CD4-positive, alpha-beta T cell (primary cell): ENCODE results near the gene SLC4A2. TPM values are rescaled to one million over a fixed set of nuclear protein-coding genes. Genes with fewer than 3 reads are reported as not detected.

Source experiments
- ATAC-seq: fragments of 200-7000 bp; cut with Tn5 transposase; one replicate; pipeline ENCODE4 v1.10.0; 2022; ENCODE audit warnings: mild to moderate bottlenecking; ENCODE audit not compliant: poor library complexity
- CTCF ChIA-PET: fragments of 350-600 bp; sonication (Branson Sonifier 250); formaldehyde crosslinking; loops from one replicate; lab custom pipeline; 2021; ENCODE audit warnings: antibody characterized with exemption, inconsistent platforms; lab: Charles Lee
- POLR2A ChIA-PET: fragments of 350-600 bp; sonication (Branson Sonifier 250); formaldehyde crosslinking; loops from one replicate; lab custom pipeline; 2021; ENCODE audit warnings: antibody characterized with exemption, inconsistent platforms; lab: Charles Lee
- DNase-seq, 14 experiments: peaks; one replicate each; pipeline ENCODE4 v3.0.0-alpha.2; 2013 to 2020; ENCODE audit warnings: mixed read lengths in 2 of 14
- H3K27ac ChIP-seq, 2 donors: one replicate each; pipeline versions ENCODE4 v1.5.1 to v1.7.0; 2013; ENCODE audit warnings: low read length in 2 of 2, low read depth in 1 of 2, mild to moderate bottlenecking in 1 of 2
- H3K27me3 ChIP-seq, 2 experiments: 1 replicate in 1 of 2; 2 replicates in 1 of 2; pipeline versions ENCODE4 v1.6.1 to v1.7.0; 2013; ENCODE audit warnings: low read length in 2 of 2, control low read depth in 1 of 2, mild to moderate bottlenecking in 1 of 2, moderate library complexity in 1 of 2; ENCODE audit not compliant: insufficient read depth in 2 of 2, control insufficient read depth in 1 of 2
- H3K36me3 ChIP-seq: one replicate; pipeline ENCODE4 v1.6.1; 2013; ENCODE audit warnings: low read length, control low read depth; ENCODE audit not compliant: insufficient read depth
- H3K4me1 ChIP-seq: one replicate; pipeline ENCODE4 v1.6.1; 2013; ENCODE audit warnings: low read length, control low read depth; ENCODE audit not compliant: insufficient read depth
- H3K4me3 ChIP-seq: one replicate; pipeline ENCODE4 v1.5.1; 2013; ENCODE audit warnings: mild to moderate bottlenecking, low read length, moderate library complexity
- H3K9me3 ChIP-seq, 2 experiments: 1 replicate in 1 of 2; 2 replicates in 1 of 2; pipeline versions ENCODE4 v1.6.1 to v1.7.0; 2013; ENCODE audit warnings: low read length in 2 of 2, mild to moderate bottlenecking in 2 of 2, control low read depth in 1 of 2, moderate library complexity in 1 of 2; ENCODE audit not compliant: control insufficient read depth in 1 of 2, insufficient read depth in 1 of 2
- H3K27ac Mint-ChIP-seq: one replicate; pipeline ENCODE4 v1.8.0; 2020; ENCODE audit warnings: mixed read lengths
- H3K27me3 Mint-ChIP-seq: one replicate; pipeline ENCODE4 v1.8.0; 2021; ENCODE audit warnings: mixed read lengths
- H3K36me3 Mint-ChIP-seq: one replicate; pipeline ENCODE4 v1.8.0; 2021; ENCODE audit warnings: low read depth, mixed read lengths
- H3K4me1 Mint-ChIP-seq: one replicate; pipeline ENCODE4 v1.8.0; 2021; ENCODE audit warnings: low read depth, mixed read lengths
- H3K4me3 Mint-ChIP-seq: one replicate; pipeline ENCODE4 v1.8.0; 2020; ENCODE audit warnings: mild to moderate bottlenecking, mixed read lengths
- H3K9me3 Mint-ChIP-seq: one replicate; pipeline ENCODE4 v1.8.0; 2020; ENCODE audit warnings: mixed read lengths
- intact Hi-C, 2 experiments: fragments of 100-400 bp; cut with DNase I in 1 of 2; cut with micrococcal nuclease in 1 of 2; formaldehyde crosslinking; loops; one replicate each; pipeline versions ENCODE4 v1.15.1 to v1.9.0; 2023 to 2025; cut with DNase I, micrococcal nuclease
- total RNA-seq, 174 experiments: library from RNA in 2 of 174; stranded (reverse) in 2 of 174; gene quantifications; one replicate each; pipeline ENCODE4 v1.2.3 and lab custom pipeline; 2021 to 2026
- TF ChIP-seq, protein P1 (sequence below): fragments of 200-600 bp; IDR thresholded peaks from one replicate; pipeline ENCODE4 v1.8.0; 2022; ENCODE audit warnings: antibody characterized with exemption, mild to moderate bottlenecking

The SLC4A2 gene
- total RNA-seq, 2 experiments from 2014 or later, result 27.1 to 31.4 TPM

DNA sequence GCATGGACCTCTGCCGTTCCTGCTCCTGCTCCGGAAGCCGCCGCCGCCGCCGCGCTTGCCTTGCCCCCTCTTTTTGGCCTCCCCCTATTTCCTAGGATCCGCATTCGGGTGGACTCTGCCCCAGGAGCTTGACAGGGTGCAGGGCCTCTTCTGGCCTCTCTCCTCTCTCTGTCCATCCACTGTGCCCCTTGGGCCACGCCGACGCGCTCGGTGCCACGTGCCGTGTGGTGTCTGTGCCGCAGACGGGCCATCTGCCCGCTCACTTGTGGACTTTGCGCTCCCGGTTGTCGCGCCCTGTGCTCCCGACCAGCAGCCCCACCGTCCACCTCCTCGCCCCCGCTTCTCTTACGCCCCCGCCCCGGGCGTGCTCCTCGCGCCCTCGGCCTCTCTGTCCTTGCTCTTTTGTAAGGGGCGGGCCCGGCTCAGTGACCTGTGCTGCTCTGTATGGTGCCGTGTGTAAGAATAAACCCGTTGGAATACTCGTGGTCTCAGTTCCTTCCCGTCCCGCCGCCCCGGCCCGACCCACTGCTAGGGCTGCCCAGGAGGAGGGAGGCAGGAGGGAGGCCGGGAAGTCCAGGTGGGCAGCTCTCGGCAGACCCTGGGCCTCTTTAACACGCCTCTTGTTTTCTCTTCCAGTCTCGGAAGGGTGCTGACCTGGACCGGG lies 63.9 kb downstream of the SLC4A2 start:
- intact Hi-C loops, result no loop called here
- Histone ChIP-seq H3K4me3 (no peak overlapping the region), H3K4me1 (peaks cover 14% of the 10 kb centered on the region), H3K27me3 (no peaks in the 10 kb centered on the region), H3K36me3 (peaks cover 14% of the 10 kb centered on the region), H3K27ac (no peak overlapping the region), H3K9me3 (no peaks in the 10 kb centered on the region)
- Mint-ChIP-seq H3K27me3 (no peaks in the 10 kb centered on the region), H3K4me1 (peaks cover 10% of the 10 kb centered on the region), H3K4me3 (peak overlapping the region; percentile 6), H3K36me3 (peaks cover 55% of the 10 kb centered on the region), H3K27ac (no peak overlapping the region), H3K9me3 (no peaks in the 10 kb centered on the region)
- ChIA-PET CTCF (interaction anchor here (0.6 to 1.4 kb wide), 13 partner anchors 7 to 160 kb away, joined by 3 to 15 read pairs (median 3); partner anchors contain the start of genes GBX1 and SLC4A2), POLR2A (interaction anchor here (1.0 kb wide), 1 partner anchor 229 kb away, joined by 3 read pairs; no protein-coding TSS in a partner anchor)
- TF ChIP-seq, protein P1, sequence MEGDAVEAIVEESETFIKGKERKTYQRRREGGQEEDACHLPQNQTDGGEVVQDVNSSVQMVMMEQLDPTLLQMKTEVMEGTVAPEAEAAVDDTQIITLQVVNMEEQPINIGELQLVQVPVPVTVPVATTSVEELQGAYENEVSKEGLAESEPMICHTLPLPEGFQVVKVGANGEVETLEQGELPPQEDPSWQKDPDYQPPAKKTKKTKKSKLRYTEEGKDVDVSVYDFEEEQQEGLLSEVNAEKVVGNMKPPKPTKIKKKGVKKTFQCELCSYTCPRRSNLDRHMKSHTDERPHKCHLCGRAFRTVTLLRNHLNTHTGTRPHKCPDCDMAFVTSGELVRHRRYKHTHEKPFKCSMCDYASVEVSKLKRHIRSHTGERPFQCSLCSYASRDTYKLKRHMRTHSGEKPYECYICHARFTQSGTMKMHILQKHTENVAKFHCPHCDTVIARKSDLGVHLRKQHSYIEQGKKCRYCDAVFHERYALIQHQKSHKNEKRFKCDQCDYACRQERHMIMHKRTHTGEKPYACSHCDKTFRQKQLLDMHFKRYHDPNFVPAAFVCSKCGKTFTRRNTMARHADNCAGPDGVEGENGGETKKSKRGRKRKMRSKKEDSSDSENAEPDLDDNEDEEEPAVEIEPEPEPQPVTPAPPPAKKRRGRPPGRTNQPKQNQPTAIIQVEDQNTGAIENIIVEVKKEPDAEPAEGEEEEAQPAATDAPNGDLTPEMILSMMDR, result no peak
- DNase-seq (peak in 1 of 14 experiments; percentile 38), ATAC-seq (no peak)

DNA sequence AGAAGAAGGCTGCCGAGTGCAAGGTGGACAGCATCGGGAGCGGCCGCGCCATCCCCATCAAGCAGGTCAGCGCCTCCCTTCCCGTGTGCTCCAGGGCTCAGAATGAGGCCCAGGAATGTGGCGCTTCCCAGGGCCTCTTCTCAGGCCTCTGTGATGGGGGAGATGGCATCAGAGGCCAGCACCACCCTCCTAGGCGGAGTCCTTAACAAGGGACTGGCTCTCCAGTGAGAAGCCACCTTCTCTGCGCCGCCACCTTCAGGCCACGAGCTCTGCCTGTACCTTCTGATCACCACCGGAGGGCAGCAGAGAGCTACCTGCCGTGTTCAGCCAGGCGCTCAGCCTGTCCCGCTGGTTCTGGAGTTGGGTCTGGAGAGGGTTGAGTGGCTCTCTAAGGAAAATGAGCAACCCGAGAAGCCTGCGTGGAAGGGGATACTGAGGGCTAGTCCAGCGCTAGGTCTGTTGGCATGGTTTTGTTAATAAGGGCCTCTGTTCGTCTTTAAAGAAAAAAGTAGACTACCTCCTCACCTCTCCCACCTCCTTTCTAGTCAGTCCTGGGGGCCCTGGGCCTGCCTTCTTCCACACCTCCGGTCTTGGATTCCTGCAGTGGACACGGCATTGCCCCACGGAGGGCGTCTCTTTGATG lies 64.6 kb downstream of the SLC4A2 start:
- ChIA-PET CTCF (interaction anchor here (0.6 to 1.4 kb wide), 14 partner anchors 8 to 161 kb away, joined by 3 to 15 read pairs (median 3); partner anchors contain the start of genes GBX1 and SLC4A2), POLR2A (interaction anchor here (1.0 kb wide), 1 partner anchor 229 kb away, joined by 3 read pairs; no protein-coding TSS in a partner anchor)
- DNase-seq, result peak; percentile 74 to 91 (median 80)
- no peaks in the 10 kb centered on the region for H3K27me3 ChIP-seq
- ATAC-seq, result peak; percentile 99
- H3K9me3 ChIP-seq, result no peaks in the 10 kb centered on the region
- intact Hi-C loops, result loop anchor here (1.0 kb wide), 4 partner anchors 48 to 179 kb away; no protein-coding TSS in a partner anchor
- Mint-ChIP-seq H3K27ac (no peak overlapping the region), H3K36me3 (peaks cover 56% of the 10 kb centered on the region), H3K9me3 (no peaks in the 10 kb centered on the region), H3K4me3 (peak overlapping the region; percentile 6), H3K4me1 (peaks cover 6% of the 10 kb centered on the region), H3K27me3 (no peaks in the 10 kb centered on the region)
- peaks cover 21% of the 10 kb centered on the region for H3K36me3 ChIP-seq
- TF ChIP-seq, protein P1, result peak; percentile 94
- no peak overlapping the region for H3K27ac ChIP-seq
- H3K4me1 ChIP-seq, result peaks cover 9% of the 10 kb centered on the region
- H3K4me3 ChIP-seq, result no peak overlapping the region

DNA sequence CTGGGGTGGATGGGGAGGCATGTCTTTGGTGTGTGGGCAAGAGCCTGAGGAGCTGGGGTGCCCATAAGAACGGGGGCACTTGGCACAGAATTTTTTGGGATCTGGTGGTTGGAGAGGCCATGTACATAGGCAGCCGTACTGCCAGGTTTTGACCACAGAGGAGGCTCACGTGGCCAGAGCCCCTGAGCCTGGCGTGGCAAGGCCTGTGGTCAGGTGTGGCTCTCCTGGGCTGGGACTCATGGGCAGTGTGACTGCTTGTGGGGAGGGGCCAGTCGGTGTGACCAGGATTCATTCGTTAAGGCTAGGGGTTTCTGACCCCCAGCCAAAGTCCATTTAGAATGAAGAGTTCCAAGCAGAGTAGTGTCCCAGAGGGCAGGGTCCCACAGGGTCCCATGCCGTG lies 65.1 kb downstream of the SLC4A2 start:
- H3K27me3 ChIP-seq, result no peaks in the 10 kb centered on the region
- no peak overlapping the region for H3K27ac Mint-ChIP-seq
- H3K9me3 ChIP-seq, result no peaks in the 10 kb centered on the region
- H3K27ac ChIP-seq, result no peak overlapping the region
- peaks cover 9% of the 10 kb centered on the region for H3K4me1 ChIP-seq
- CTCF ChIA-PET, result interaction anchor here (0.9 to 1.4 kb wide), 10 partner anchors 9 to 161 kb away, joined by 3 to 15 read pairs (median 3); partner anchors contain the start of gene GBX1
- no peak for ATAC-seq
- TF ChIP-seq, protein P1, result no peak
- H3K9me3 Mint-ChIP-seq, result no peaks in the 10 kb centered on the region
- H3K36me3 ChIP-seq, result peaks cover 26% of the 10 kb centered on the region
- no peaks in the 10 kb centered on the region for H3K27me3 Mint-ChIP-seq
- DNase-seq, result no peak
- POLR2A ChIA-PET, result interaction anchor here (1.0 kb wide), 1 partner anchor 228 kb away, joined by 3 read pairs; no protein-coding TSS in a partner anchor
- peaks cover 51% of the 10 kb centered on the region for H3K36me3 Mint-ChIP-seq
- no peak overlapping the region for H3K4me3 ChIP-seq
- H3K4me3 Mint-ChIP-seq, result no peak overlapping the region
- peaks cover 6% of the 10 kb centered on the region for H3K4me1 Mint-ChIP-seq
- intact Hi-C loops, result loop anchor here (1.0 kb wide), 4 partner anchors 48 to 179 kb away; no protein-coding TSS in a partner anchor
